Measurements from ENCODE around the gene TTC9. TPM values are rescaled to one million over a fixed set of nuclear protein-coding genes. Genes with fewer than 3 reads are reported as not detected.

Gene TTC9
- total RNA-seq, 1 donor from 2014 or later = 13.1 TPM

DNA sequence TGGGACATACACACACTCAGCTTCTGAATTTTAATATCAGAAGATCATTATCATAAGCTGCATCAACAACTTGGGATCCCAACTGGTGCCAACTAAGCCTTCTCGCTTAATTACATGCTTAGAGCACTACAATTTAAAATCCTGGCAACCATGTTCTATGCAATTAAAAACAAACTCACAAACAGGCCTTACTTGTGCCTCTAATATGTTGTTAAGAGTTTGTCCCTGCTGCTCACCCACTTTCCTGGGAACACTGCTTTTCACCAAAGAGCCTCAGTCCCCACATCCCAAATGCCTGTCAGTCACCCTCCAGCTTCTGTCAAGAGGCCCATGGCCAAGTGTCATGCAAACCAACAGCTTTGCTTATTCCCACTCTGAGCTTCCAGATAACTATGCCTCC, 69.7 kb downstream of the TTC9 start:
- intact Hi-C loops (cut with micrococcal nuclease) = no loop called here

DNA sequence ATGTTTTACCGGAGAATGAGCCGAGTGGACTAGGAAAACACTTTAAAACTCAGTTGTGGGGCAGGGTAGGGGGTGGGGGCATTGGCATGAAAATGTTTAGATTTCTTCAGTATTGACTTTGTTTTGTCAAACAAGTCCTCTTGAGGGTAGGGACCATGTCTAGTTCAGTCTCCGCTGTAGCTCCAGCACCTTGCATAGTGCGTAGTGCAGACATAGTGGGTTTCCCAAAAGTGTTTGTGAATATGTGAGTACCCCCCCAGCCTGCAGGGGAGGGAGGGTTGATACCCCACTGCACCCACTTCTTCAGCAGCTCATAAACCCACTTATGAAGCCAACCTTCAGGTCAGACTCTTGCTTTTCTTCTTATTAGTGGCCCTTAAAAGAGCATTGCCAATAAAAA, 71.4 kb downstream of the TTC9 start:
- intact Hi-C loops (cut with micrococcal nuclease) = no loop called here

DNA sequence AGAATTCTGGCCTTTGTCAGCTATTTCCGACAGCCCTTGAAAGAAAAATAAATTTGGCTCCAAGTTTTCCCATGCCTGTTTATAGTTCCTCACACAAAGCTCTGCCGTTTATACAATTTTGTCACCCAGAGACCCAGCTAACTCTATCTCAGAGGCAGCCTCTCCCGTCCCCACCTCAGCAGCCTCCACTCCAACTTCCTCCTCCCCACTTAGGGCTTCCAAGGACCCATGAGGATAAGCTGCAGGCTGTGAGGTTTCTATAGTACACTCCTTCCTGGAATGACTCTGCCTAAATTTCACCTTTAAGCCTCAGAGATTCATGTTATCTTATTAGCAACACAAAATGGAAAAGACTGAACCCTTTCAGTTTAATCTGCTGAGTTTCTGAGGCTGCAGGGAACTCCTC, 71.8 kb downstream of the TTC9 start:
- intact Hi-C loops (cut with micrococcal nuclease) = no loop called here

DNA sequence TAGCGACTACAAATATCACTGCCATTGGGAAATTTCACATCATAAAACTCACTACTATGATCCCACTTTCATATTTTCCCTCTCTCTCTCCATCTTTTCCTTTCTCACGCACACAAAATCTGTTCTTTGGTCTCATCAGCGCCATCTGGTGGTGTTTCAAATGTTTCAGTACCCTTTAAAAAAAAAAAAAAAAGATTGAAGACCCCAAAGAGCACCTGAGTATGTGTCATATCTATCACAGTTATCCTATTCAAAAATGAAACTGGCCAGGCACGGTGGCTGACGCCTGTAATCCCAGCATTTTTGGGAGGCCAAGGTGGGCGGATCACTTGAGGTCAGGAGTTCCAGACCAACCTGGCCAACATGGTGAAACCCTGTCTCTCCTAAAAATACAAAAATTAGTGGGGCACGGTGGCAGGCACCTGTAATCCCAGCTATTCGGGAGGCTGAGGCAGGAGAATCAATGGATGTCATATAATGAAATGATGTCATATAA, 72.4 kb downstream of the TTC9 start:
- intact Hi-C loops (cut with micrococcal nuclease) = loop anchor here (1.0 kb wide), 2 partner anchors 92 to 103 kb away; no protein-coding TSS in a partner anchor

DNA sequence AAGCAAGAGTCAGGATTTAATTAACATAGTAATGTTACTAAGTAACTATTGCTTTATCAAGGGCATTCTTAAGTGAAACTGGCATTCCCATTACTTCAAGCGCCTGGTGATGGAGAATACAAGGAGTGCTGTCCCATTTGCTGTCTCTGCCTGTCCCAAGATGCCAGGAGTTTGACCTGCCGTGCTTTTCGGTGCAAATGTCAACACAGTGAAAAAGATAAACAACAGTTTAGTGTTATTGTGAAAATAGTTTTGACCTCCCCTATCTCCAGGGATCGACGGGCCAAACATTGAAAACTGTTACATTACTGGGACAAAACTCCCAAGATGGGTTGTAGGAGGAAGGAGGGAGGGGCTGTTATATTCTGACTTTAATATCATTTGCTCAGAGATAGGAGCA, 74.8 kb downstream of the TTC9 start:
- intact Hi-C loops (cut with micrococcal nuclease) = no loop called here

DNA sequence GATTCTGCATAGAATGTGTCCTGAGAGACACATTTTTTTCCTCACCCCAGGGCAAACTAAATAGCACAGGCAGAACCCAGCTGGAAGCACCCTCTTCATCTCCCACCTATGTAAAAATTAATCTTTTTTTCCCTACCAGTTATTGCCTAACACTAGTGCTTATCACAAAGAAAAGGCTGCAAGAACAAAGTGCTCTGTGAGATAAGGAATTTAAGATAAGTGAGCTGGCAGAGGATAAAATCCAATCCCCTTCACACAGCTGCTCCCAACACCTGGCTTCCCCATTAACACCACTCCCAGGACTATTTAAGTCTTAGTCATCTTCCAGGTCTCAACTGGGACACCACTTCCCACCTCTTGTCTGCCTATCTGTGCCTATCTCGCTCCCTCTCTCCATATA, 75.2 kb downstream of the TTC9 start:
- intact Hi-C loops (cut with micrococcal nuclease) = no loop called here

DNA sequence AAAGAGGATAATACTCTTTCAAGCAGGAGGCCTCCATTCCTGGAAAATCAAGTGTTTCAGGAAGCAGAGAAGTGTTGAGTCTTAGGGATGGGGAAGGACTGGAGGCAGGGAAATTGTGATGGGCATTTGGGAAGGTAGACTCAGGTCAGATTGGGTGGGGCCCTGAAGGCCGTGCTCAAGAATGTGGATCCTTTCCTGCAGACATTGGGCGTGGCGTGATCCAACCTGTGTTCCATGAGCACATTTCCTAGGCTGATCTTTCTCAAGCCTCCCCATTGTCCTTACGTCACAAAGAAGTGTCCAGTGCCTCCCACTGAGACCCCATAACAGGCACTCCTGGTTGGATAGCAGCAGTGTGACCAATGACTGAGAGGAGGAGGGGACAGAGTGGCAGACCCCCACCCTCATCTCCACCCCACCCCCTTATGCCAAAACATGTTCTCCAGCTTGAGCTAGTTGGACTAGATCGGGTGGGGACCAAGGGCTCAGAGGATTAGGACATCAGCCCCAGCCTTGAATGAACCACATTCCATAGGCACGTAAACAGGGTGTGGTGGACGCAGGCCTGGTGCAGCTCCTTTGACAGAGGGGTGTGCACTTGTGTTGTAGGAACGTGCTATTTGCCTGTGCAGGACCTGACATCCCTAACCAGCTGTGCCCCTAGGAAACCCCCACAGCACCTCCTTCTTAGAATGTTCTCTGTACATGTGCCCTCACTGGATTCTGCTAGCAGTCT, 76.8 kb downstream of the TTC9 start:
- intact Hi-C loops (cut with micrococcal nuclease) = no loop called here

DNA sequence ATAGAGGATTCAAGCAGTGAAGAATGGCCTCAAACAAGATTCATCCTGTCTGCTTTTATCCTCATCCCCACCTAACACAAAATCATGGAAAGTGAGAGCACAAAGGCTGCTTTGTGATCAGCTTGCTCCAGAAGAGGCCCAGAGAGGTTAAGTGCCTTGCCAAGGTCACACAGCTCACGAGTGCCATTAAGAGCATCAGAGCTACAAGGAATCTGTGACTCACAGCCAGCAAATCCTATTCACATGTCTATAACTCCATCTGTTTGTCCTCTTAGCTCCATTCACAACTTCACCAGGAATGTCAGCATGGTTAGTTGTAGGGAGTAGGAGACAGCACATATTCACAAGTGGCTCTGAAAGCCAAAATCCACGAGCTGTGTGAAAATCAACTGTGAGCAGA, 79.8 kb downstream of the TTC9 start:
- intact Hi-C loops (cut with micrococcal nuclease) = no loop called here

DNA sequence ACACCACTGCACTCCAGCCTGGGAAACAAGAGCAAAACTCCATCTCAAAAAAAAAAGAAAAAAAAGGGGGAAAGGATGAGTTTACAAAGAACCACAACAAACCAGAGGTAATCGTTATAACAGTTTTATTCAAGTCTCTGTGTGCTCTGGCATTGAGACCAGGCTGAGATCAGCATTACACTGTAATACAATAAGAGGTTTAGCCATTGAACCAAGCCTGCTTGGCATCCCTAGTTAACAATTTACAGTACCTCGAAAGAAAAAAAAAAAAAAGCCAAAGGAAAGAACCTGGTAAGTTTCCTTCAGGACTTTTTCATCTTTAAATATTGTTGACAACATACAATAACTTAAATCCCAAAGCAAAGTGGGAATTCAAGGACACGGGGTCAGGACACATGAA, 80.7 kb downstream of the TTC9 start:
- intact Hi-C loops (cut with micrococcal nuclease) = no loop called here

DNA sequence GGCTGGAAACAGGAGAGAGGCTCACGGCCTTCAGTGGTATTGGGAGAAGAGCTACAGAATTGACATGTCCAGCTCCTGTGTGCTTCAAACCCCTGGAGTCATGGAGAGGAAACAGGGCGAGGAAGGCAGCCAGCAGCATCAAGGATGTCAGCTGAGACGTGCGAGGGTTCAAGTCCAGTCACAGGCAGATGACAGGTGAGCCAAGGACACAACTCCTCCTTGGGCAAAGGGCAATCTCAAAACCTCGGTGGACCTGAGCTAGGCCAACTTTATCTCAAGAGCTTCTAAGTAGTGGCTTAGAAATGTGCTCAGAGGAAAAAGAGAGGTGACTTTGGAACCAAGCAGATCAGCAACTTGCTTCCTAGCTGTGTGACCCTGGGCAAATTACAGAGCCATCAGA, 81.6 kb downstream of the TTC9 start:
- intact Hi-C loops (cut with micrococcal nuclease) = no loop called here

DNA sequence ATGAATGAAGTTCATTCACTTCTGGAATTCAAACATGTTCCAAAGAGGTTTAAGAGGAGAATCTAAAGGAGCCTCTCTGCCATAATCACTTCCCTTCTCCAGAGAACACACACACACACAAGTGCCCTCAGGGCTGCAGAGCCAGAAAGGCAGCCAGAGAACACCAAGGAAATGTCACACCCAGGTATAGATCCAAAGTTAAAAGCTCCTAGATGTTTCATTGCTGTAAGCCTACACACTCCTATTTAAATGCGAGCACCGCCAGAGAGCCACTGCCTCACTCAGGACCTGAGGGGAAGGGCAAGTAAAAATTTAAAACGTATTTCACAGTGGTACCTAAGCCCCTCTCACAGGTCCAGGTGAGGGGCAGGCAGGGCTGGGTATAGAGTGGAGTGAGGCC, 82.4 kb downstream of the TTC9 start:
- intact Hi-C loops (cut with micrococcal nuclease) = no loop called here

DNA sequence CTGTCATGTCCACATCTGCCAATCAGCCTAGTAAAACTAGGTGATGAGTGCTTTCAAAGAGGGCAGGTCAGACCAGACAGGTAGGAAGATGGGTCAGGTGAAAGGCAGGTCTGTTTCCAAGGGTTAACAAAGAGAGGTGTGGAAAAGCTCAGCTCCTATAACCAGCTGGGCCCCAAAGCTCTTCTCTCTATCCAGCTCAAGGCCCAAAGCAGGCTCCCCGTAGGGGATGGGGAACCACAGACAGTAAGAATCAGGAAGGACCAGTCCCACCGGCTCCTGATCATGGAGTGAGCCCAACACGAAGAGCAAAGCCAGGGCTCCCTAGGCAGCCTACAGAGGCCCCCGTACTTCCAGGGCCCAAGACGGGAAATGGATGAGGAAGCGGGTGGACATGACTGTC, 83.2 kb downstream of the TTC9 start:
- intact Hi-C loops (cut with micrococcal nuclease) = no loop called here

Other genes starting within 250 kb of the TTC9 start
- gene SYNJ2BP, start 224.8 kb upstream of the TTC9 start, total RNA-seq = 5.2 TPM in 2 replicates
- not detected in 2 replicates for gene ADAM21, start 189.7 kb upstream of the TTC9 start, total RNA-seq
- gene ADAM20, start 106.9 kb upstream of the TTC9 start, total RNA-seq = 0.23 and 0.41 TPM in 2 replicates
- 52.0 and 53.1 TPM in 2 replicates for gene MED6, start 41.3 kb upstream of the TTC9 start, total RNA-seq
- gene MAP3K9, start 167.6 kb downstream of the TTC9 start, total RNA-seq = 5.6 and 5.7 TPM in 2 replicates

Data from T-helper 2 cell treated with Interferon-gamma antibody and Interleukin-4, amounts not matched to agents 100 ng/mL and 5 ng/mL, for 36 hours (primary cell).